Skeletal muscle satellite cell (primary cell): ENCODE data around the gene ADGRL1.
"Not testable (repeated sequence)": the region's sequence is repeated elsewhere in the genome, so short reads cannot be mapped to it uniquely, and the experiment has no call there.

Experiments used
- H3K27me3 ChIP-seq: 2 replicates; pipeline ENCODE4 v1.7.0; 2013; ENCODE audit warnings: low read length; ENCODE audit not compliant: control insufficient read depth, insufficient read depth
- H3K36me3 ChIP-seq: 2 replicates; pipeline ENCODE4 v1.7.0; 2013; ENCODE audit warnings: mild to moderate bottlenecking, control low read depth, low read length; ENCODE audit not compliant: insufficient read depth
- H3K4me1 ChIP-seq: 2 replicates; pipeline ENCODE4 v1.7.0; 2013; ENCODE audit warnings: low read length; ENCODE audit not compliant: control insufficient read depth, insufficient read depth
- H3K4me2 ChIP-seq: 2 replicates; pipeline ENCODE4 v1.7.0; 2013; ENCODE audit warnings: mild to moderate bottlenecking, low read length
- H3K4me3 ChIP-seq: 2 replicates; pipeline ENCODE4 v1.7.0; 2013; ENCODE audit warnings: low read length
- H3K9ac ChIP-seq: 2 replicates; pipeline ENCODE4 v1.7.0; 2013; ENCODE audit warnings: mild to moderate bottlenecking, low read depth, low read length, moderate library complexity
- H3K9me3 ChIP-seq: replicated peaks from 2 replicates; pipeline ENCODE4 v1.7.0; 2013; ENCODE audit warnings: mild to moderate bottlenecking, control low read depth, low read length

The ADGRL1 gene

GRCh38 chr19:14183741-14184350, 22.1 kb downstream of the ADGRL1 start:
- H3K27me3 ChIP-seq, result peaks cover 12% of the 10 kb centered on the region
- H3K4me3 ChIP-seq, result no peak overlapping the region
- no peaks in the 10 kb centered on the region for H3K36me3 ChIP-seq
- no peaks in the 10 kb centered on the region for H3K9me3 ChIP-seq
- H3K4me2 ChIP-seq, result no peak overlapping the region
- no peak overlapping the region for H3K9ac ChIP-seq
- H3K4me1 ChIP-seq, result no peaks in the 10 kb centered on the region

GRCh38 chr19:14182476-14182875, 23.5 kb downstream of the ADGRL1 start:
- H3K9me3 ChIP-seq, result no peaks in the 10 kb centered on the region
- H3K4me3 ChIP-seq, result no peak overlapping the region
- H3K36me3 ChIP-seq, result no peaks in the 10 kb centered on the region
- H3K27me3 ChIP-seq, result peaks cover 12% of the 10 kb centered on the region
- no peak overlapping the region for H3K4me2 ChIP-seq
- no peak overlapping the region for H3K9ac ChIP-seq
- no peaks in the 10 kb centered on the region for H3K4me1 ChIP-seq

- H3K4me1 ChIP-seq, result no peaks in the 10 kb centered on the region
- no peak overlapping the region for H3K4me2 ChIP-seq
- H3K4me3 ChIP-seq, result no peak overlapping the region
- no peaks in the 10 kb centered on the region for H3K36me3 ChIP-seq
- H3K27me3 ChIP-seq, result peaks cover 12% of the 10 kb centered on the region
- H3K9me3 ChIP-seq, result no peaks in the 10 kb centered on the region
- H3K9ac ChIP-seq, result no peak overlapping the region
Observed at GRCh38 chr19:14181906-14182305, 24.1 kb downstream of the ADGRL1 start.

GRCh38 chr19:14181199-14181598, 24.8 kb downstream of the ADGRL1 start:
- not testable (repeated sequence) for H3K4me3 ChIP-seq, H3K9me3 ChIP-seq, H3K9ac ChIP-seq, H3K4me2 ChIP-seq, H3K36me3 ChIP-seq, H3K4me1 ChIP-seq
- peaks cover 12% of the 10 kb centered on the region for H3K27me3 ChIP-seq

GRCh38 chr19:14177496-14178074, 28.4 kb downstream of the ADGRL1 start:
- Histone ChIP-seq H3K9ac (no peak overlapping the region), H3K27me3 (peaks cover 7% of the 10 kb centered on the region), H3K4me3 (no peak overlapping the region), H3K4me1 (no peaks in the 10 kb centered on the region), H3K4me2 (no peak overlapping the region), H3K36me3 (no peaks in the 10 kb centered on the region), H3K9me3 (no peaks in the 10 kb centered on the region)

- no peak overlapping the region for H3K9ac ChIP-seq
- H3K4me1 ChIP-seq, result no peaks in the 10 kb centered on the region
- H3K4me2 ChIP-seq, result no peak overlapping the region
- no peaks in the 10 kb centered on the region for H3K9me3 ChIP-seq
- no peaks in the 10 kb centered on the region for H3K36me3 ChIP-seq
- H3K4me3 ChIP-seq, result no peak overlapping the region
- H3K27me3 ChIP-seq, result no peaks in the 10 kb centered on the region
Observed at GRCh38 chr19:14175351-14175792, 30.6 kb downstream of the ADGRL1 start.

- H3K4me3 ChIP-seq, result no peak overlapping the region
- no peak overlapping the region for H3K9ac ChIP-seq
- H3K4me2 ChIP-seq, result no peak overlapping the region
- no peaks in the 10 kb centered on the region for H3K27me3 ChIP-seq
- no peaks in the 10 kb centered on the region for H3K4me1 ChIP-seq
- H3K36me3 ChIP-seq, result no peaks in the 10 kb centered on the region
- no peaks in the 10 kb centered on the region for H3K9me3 ChIP-seq
Observed at GRCh38 chr19:14174883-14175282, 31.1 kb downstream of the ADGRL1 start.

GRCh38 chr19:14168993-14169392, 37.0 kb downstream of the ADGRL1 start:
- no peaks in the 10 kb centered on the region for H3K36me3 ChIP-seq
- no peak overlapping the region for H3K4me3 ChIP-seq
- H3K4me2 ChIP-seq, result no peak overlapping the region
- H3K9me3 ChIP-seq, result no peaks in the 10 kb centered on the region
- H3K4me1 ChIP-seq, result no peaks in the 10 kb centered on the region
- H3K27me3 ChIP-seq, result no peaks in the 10 kb centered on the region
- no peak overlapping the region for H3K9ac ChIP-seq

GRCh38 chr19:14168259-14168972, 37.6 kb downstream of the ADGRL1 start:
- H3K9me3 ChIP-seq, result no peaks in the 10 kb centered on the region
- no peak overlapping the region for H3K4me3 ChIP-seq
- no peak overlapping the region for H3K9ac ChIP-seq
- no peak overlapping the region for H3K4me2 ChIP-seq
- no peaks in the 10 kb centered on the region for H3K4me1 ChIP-seq
- no peaks in the 10 kb centered on the region for H3K36me3 ChIP-seq
- H3K27me3 ChIP-seq, result no peaks in the 10 kb centered on the region

- H3K9me3 ChIP-seq, result no peaks in the 10 kb centered on the region
- H3K36me3 ChIP-seq, result no peaks in the 10 kb centered on the region
- H3K4me3 ChIP-seq, result no peak overlapping the region
- H3K4me2 ChIP-seq, result no peak overlapping the region
- no peak overlapping the region for H3K9ac ChIP-seq
- no peaks in the 10 kb centered on the region for H3K27me3 ChIP-seq
- H3K4me1 ChIP-seq, result no peaks in the 10 kb centered on the region
Observed at GRCh38 chr19:14167576-14168138, 38.3 kb downstream of the ADGRL1 start.

- no peak overlapping the region for H3K9ac ChIP-seq
- H3K4me1 ChIP-seq, result no peaks in the 10 kb centered on the region
- H3K36me3 ChIP-seq, result no peaks in the 10 kb centered on the region
- H3K4me3 ChIP-seq, result no peak overlapping the region
- H3K9me3 ChIP-seq, result no peaks in the 10 kb centered on the region
- H3K27me3 ChIP-seq, result no peaks in the 10 kb centered on the region
- H3K4me2 ChIP-seq, result no peak overlapping the region
Observed at GRCh38 chr19:14166999-14167575, 38.9 kb downstream of the ADGRL1 start.
